DMS79 treated with DMSO at 0.1 percent for 48 hours (cell line): Measurements from ENCODE around the gene SMIM15.
A peak's percentile ranks its signal among the peaks of the same experiment; 100 is the strongest.
"Not testable (repeated sequence)": the region's sequence is repeated elsewhere in the genome, so short reads cannot be mapped to it uniquely, and the experiment has no call there.

ENCODE experiments used
- DNase-seq: peaks from one replicate; lab custom pipeline; 2025; lab: John Stamatoyannopoulos, UW

SMIM15 gene, protein sequence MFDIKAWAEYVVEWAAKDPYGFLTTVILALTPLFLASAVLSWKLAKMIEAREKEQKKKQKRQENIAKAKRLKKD

GRCh38 chr5:61162010-61162831, at the start of gene SMIM15:
SMIM15 (minus strand) TSS chr5:61162468; CDS start chr5:61160171, 2,297 bp downstream.
- peak; percentile 47 for DNase-seq

DNA sequence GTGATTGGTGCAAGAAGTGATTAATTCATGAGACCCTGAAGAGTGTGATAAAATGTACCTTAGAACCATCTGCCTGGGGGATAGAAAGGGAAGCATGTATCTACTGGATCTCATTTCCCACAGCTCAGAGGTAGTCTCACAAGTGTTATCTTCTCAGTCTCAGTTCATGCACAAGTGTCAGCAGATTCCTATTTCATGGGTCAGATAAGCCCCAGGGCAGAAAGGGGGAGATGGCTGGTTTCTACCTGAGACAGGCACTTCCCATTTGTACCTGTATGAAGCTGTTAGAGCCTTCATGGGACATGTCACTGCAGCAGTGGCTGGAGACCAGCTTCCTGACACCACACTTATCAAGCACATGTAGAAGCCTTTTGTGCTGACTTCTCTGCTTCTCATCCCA, 45.6 kb upstream of the SMIM15 start:
- DNase-seq, result no peak

DNA sequence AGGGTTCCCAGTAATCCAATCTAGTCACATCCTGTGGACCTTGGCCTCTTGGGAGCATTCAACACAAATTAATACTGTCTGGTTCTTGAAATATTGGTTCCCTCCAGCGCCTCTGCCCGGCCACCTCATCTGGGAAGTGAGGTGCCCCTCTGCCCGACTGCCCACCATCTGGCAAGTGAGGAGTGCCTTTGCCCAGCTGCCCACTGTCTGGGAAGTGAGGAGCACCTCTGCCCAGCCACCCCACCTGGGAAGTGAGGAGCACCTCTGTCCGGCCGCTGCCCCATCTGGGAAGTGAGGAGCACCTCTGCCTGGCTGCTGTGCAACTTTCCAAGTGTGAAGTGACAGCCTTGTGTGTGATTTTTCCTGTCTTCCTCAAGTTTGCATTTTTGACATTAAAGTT, 42.7 kb upstream of the SMIM15 start:
- DNase-seq, result no peak

- no peak for DNase-seq
Observed at GRCh38 chr5:61202213-61202612, 39.9 kb upstream of the SMIM15 start.

DNA sequence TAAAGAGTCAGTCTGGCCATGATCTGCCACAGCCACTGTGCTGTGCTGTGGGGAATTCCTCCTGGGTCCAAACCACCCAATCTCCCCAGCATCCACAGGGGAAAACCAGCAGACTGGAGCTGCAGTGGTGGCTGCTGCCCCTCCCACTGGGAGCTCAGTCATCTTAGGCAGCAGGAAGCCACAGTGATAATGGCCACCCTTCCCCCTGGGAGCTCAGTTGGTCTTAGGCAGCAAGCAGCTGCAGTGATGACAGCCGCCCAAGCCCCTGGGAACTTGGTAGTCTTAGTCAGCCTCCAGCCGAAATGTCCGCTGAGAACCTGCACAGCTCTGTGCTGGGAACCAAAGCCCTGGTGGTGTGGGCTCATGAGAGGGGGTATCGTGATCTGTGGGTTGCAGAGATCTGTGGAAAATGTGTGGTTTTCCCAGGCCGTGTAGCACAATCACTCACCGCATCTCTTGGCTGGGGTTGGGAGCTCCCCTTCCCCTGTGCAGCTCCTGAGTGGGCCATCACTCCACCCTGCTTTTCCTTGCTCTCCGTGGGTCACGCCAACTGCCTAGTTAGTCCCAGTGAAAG, 38.4 kb upstream of the SMIM15 start:
- DNase-seq, result no peak

- no peak for DNase-seq
Observed at GRCh38 chr5:61198606-61199005, 36.3 kb upstream of the SMIM15 start.

DNA sequence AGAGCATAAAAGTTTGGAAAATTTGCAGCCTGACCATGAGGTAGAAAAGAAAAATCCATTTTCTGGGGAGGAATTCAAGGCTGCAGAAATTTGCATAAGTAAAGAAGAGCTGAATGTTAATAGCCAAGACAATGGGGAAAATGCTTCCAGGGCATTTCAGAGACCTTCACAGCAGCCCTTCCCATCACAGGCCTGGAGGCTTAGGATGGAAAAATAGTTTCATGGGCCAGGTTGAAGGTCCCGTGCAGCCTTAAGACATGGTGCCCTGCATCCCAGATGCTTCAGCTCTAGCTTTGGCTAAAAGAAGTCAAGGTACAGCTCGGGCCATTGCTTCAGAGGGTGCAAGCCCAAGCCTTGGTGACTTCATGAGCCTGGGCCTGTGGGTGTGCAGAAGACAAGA, 25.6 kb upstream of the SMIM15 start:
- not testable (repeated sequence) for DNase-seq

DNA sequence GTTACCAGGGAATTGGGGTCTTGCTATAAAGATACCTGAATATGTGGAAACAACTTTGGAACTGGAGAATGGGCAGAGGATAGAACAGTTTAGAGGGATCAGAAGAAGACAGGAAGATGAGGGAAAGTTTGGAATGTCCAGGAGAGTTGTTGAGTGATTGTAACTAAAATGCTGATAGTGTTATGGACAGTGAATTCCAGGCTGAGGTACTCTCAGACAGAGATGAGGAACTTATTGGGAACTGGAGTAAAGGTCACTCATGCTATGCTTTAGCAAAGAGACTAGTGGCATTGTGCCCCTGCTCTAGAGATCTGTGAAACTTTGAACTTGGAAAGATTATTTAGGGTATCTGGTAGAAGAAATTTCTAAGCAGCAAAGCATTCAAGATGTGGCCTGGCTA, 25.1 kb upstream of the SMIM15 start:
- DNase-seq, result not testable (repeated sequence)

DNA sequence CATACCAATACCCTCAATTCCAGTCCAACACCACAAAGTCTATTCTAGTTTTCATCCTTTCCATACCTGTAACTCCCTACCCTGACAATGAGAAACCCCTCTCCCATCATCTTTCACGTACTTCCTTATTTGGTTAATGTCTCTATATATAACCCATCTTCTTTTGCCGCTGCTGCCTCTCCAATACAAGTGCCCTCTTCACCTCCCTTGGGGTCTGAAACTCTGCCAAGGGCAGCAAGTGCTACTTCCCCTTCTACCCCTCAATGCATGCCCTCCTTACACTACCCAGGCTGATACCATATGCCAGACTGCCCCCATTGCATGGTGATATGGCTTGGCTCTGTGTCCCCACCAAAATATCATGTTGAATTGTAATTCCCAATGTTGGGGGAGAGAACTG, 24.4 kb upstream of the SMIM15 start:
- DNase-seq, result no peak

- DNase-seq, result no peak
Observed at GRCh38 chr5:61184708-61185107, 22.4 kb upstream of the SMIM15 start.

GRCh38 chr5:61183538-61183937, 21.3 kb upstream of the SMIM15 start:
- DNase-seq, result no peak

- DNase-seq, result no peak
Observed at GRCh38 chr5:61182449-61182848, 20.2 kb upstream of the SMIM15 start.

GRCh38 chr5:61180886-61181285, 18.6 kb upstream of the SMIM15 start:
- DNase-seq, result no peak

- DNase-seq, result no peak
Observed at GRCh38 chr5:61178702-61179101, 16.4 kb upstream of the SMIM15 start.

GRCh38 chr5:61177716-61178115, 15.4 kb upstream of the SMIM15 start:
- DNase-seq, result no peak

DNA sequence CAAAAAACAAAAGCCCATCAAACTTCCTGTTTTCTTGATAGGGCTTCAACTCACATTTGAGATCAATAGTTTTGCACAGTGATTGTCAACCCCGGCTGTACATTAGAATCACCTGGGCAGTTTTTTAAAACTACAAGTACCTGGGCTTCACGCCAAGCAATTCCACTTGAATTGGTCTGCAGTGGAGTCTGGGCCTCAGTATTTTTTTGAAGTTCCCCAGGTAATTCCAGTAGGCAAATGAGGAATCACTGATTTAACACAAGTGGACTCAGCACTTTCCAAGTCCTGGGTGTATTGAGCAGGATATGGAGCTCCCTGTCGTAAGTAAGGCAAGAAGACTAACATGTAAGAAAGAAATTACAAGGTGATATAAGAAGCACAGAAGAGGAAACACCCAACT, 14.8 kb upstream of the SMIM15 start:
- no peak for DNase-seq

- no peak for DNase-seq
Observed at GRCh38 chr5:61176631-61177030, 14.4 kb upstream of the SMIM15 start.

DNA sequence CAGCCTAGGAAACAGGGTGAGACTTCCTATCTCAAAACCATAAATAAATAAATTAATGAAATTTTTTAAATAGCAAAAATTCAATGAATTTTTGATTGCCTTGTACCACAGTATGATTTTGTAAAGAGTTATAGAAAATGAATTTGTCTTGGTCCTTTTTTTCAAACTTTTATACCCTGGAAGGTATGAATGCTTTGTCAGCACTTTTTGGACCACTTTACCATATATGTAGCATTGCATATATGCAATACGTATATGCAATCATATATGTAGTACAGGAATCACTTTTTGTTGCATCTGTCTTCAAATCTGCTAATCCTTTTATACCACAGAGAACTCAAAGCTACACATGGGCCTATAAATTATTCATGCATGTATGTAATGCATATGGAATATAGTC, 9.2 kb upstream of the SMIM15 start:
- DNase-seq, result no peak

DNA sequence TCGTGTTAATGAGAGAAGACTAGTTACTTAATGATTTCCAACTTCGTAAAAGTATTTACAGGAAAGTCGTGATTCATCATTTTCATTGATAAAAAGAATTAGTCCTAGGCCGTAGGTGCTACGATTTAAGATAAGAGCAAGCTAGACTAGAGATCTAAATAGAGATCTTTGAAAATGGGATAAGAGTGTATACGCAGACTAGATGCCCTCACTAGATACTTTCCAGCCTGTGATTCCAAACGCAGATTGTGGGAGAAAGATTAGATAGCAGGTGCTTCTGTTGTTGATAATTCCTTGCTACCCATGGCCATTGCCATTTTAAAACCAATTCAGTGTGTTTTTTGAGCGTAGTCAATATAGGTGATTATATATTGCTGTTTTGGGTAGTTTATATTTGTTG, 6.7 kb upstream of the SMIM15 start:
- no peak for DNase-seq

DNA sequence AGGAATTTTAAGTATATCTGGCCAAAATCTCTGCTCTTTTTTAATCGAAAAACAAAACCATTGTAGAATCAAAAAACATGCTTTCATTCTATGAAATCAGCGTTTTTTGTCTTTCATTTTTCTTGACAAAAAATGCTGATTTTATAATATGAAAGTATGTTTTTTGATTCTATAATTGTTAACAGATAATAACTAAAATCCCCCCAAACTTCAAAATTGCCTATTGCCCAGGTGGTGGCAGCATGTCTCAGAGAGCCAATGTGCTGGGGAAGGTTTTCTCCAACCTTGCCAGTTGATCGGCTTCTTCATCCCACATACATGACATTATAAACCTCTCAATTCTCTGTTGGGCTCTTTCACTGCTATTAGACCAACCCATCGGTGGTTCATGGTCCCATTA, 5.1 kb upstream of the SMIM15 start:
- DNase-seq, result peak; percentile 2

GRCh38 chr5:61163905-61164304, 1.6 kb upstream of the SMIM15 start:
- DNase-seq, result no peak

DNA sequence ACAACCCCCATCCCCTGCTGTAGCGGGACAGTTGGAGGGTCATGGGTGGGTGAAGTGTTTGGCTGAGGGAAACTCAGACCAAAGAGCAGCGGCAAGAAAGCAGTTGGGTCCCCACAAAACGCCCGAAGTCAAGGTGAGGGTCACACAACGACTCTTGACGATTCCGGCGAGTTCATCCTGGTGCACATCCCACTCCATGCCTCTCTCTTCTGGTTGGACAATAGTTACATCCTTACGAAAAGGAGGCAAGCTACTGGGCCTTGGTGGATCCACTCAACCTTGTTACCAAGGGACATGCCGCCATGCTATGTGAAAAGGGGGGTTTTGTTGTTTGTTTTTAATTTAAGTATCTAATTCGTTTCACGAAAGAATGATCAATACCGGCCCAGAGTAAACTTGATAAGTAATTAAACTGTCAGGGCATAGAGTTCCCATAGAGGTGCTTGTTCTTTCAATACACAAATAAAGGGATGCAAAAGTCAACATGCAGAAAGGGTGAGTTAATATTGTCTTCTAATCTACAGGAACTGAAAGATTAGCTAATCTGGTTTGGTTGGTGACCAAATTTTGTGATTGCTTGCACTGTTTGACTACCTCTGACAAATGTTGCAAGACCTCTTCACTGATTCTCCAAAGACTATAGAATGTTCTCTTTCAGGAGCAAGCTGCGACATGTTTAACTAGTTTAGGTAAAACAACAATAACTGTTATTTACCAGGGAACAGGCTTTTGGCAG, 732 bp upstream of the SMIM15 start:
- DNase-seq, result peak; percentile 22

GRCh38 chr5:61160497-61160896, 1.8 kb downstream of the SMIM15 start:
- no peak for DNase-seq
